AG09309 (cell line): Measurements from ENCODE around the gene ITK.

Experiments
- DNase-seq: peaks from one replicate; pipeline ENCODE4 v3.0.0-alpha.2; 2010; ENCODE audit warnings: low read depth
- H3K4me3 ChIP-seq: 2 replicates; pipeline ENCODE4 v1.5.1; 2011; ENCODE audit warnings: mild to moderate bottlenecking, low read depth, low read length, moderate library complexity; ENCODE audit not compliant: control insufficient read depth
- TF ChIP-seq, protein P1 (sequence below): IDR thresholded peaks from 2 replicates; pipeline ENCODE4 v1.5.1; 2011; ENCODE audit warnings: mild to moderate bottlenecking, low read depth, low read length, inconsistent platforms; ENCODE audit not compliant: insufficient read depth, control insufficient read depth; ENCODE audit errors: missing control alignments

ITK gene

DNA sequence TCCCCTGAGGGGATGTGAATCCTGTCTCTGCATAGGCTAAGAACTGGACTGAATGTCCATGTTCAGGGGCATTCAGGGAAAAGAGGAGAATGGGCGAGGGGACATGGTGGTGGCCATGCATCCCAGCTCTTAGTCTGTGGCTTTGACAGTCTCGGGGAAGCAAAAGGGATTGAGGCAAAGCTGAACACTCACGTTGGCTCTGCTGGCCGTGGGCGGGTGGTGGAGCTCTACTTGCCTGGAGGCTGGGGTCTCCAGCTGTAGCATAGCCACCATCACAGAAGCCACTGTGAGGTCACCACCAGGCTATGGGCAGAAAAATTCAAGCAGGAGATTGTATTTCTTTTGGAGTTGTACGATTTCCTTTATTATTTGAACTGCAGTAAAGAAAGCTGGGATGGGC lies 18.6 kb upstream of the ITK start:
- no peak for DNase-seq
- no peak overlapping the region for H3K4me3 ChIP-seq
- TF ChIP-seq, protein P1, sequence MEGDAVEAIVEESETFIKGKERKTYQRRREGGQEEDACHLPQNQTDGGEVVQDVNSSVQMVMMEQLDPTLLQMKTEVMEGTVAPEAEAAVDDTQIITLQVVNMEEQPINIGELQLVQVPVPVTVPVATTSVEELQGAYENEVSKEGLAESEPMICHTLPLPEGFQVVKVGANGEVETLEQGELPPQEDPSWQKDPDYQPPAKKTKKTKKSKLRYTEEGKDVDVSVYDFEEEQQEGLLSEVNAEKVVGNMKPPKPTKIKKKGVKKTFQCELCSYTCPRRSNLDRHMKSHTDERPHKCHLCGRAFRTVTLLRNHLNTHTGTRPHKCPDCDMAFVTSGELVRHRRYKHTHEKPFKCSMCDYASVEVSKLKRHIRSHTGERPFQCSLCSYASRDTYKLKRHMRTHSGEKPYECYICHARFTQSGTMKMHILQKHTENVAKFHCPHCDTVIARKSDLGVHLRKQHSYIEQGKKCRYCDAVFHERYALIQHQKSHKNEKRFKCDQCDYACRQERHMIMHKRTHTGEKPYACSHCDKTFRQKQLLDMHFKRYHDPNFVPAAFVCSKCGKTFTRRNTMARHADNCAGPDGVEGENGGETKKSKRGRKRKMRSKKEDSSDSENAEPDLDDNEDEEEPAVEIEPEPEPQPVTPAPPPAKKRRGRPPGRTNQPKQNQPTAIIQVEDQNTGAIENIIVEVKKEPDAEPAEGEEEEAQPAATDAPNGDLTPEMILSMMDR: no peak

DNA sequence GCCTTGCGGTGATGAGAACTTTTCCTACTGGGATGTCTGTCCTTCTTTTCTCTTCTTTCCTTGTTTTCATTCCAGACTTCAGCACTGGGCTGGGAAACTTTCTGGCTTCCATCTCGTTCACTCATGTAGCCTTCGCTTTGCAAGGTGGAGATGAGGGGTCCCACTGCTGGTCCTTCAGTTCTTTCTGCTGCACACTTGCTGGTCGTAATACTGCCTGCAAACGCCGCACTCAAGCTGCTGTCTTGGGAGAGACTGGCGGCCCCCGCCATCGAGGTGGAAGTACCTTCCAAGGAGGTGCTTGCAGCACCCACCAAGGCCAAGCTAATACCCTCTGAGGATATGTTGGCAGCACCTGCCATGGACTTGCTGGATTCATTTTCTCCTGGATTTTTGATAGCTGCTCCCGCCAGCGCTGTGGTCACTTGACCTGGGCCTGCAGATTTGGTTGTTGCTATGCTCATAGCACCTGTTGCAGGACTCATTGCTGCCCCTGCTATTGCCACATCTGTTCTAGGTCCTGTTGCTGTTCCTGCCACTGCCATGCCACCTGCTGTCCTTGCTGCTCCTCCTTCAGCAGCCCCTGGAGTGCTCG lies 17.6 kb upstream of the ITK start:
- TF ChIP-seq, protein P1: no peak

DNA sequence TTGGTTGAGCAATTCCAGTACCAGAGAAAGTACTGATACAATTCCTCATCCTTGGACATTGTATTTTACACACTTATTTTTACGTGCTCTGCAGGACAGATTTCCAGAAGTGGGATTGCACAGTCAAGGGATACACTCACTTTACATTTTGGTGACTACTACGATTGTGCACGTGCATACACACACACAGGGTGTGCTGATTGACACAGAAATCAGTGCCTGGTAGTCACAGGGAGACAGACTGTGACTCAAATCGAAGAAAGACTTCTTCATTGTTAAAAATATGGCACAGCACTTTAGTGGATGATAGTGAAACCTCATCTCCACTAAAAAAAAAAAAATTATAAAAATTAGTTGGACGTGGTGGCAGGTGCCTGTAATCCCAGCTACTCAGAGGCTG lies 16.1 kb upstream of the ITK start:
- DNase-seq: no peak
- no peak overlapping the region for H3K4me3 ChIP-seq
- TF ChIP-seq, protein P1: no peak

More for the DNA sequence above, 17.6 kb upstream of the ITK start:
- no peak for DNase-seq
- H3K4me3 ChIP-seq: no peak overlapping the region

DNA sequence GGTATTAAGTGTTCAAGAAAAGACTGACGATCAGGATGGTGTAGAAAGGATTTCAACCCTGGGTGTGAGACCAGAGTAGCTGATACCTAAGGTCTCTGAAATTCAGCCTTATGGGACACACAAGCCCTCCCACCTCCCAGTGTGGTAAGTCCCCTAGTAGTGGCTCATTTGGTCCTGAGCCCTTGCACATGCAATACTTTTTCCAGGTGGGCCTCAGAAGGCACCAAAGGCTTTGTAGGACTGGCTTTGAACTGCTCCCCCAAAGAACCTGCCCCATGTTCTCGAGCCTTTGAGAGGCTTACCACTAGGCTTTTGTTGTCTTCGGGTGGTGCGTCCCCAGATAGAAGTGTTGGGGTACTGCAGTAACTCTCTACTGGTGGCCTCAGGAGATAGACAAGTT lies 15.4 kb upstream of the ITK start:
- DNase-seq: no peak
- TF ChIP-seq, protein P1: no peak

DNA sequence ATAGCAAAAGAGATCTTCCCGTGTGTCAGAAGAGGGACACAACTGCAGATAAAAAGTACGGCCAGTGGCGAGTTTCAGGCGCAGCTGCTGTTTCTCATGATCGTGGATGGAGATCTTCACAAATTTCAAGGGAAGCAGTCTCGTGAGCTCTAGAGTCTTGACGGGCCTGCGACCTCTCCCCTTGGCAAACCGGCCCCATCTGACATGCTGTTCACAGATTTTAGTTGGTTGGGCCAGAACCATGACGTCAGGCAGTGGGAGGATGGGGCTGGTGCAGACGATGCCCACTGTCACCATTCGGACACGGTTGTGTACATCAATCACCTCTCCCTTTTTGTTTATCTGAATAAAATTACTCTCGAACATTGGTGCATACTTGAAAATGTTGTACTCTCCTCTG lies 15.0 kb upstream of the ITK start:
- TF ChIP-seq, protein P1: no peak
- H3K4me3 ChIP-seq: no peak overlapping the region
- no peak for DNase-seq

More for the DNA sequence above, 15.4 kb upstream of the ITK start:
- H3K4me3 ChIP-seq: no peak overlapping the region

DNA sequence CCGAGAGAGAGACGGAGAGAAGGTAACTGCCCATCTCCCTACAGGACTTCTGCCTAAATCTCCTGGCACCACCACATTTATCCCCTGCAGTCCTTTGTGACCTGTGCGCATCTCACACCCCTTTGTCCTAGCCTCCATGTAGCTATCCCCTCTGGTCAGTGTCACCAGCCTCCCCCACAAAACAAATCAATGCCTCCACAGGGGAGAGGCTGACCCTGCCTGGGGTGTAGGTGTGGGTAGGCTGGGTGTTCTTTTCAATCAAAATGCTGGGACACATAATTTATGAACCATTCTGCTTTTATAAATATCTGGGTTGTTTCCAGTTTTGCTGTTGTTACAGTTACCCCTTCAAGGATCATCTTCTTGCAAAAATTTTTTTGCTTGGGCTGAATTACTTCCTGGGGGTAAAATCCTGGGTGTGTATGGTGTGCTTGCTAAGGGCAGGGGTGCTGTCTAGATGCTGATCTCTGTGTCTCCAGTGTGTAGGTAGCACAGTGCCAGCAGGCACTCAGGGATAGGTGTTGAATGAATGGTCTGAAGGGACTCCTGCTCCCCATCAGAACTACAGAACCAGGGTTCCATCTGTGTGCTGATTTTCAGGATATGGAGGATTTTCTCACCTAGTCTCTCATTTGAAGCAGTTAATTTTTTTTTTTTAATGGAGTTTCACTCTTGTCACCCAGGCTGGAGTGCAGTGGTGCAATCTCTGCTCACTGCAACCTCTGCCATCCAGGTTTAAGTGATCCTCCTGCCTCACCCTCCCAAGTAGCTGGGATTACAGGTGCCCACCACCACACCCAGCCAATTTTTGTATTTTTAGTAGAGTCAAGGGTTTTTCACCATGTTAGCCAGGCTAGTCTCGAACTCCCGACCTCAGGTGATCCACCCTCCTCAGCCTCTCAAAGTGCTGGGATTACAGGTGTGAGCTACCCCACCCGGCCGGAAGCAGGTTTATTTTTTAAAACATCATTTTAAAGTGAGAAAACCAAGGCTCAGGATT lies 14.1 kb upstream of the ITK start, which contains the start of gene GARIN3:
Gene GARIN3 (minus strand): TSS at position 51 of the 1,000 bp plus-strand sequence. CDS start 96 bp downstream, outside the sequence.
- no peak for DNase-seq
- H3K4me3 ChIP-seq: no peak within 1 kb of the TSS
- TF ChIP-seq, protein P1: no peak
